HepG2 (cell line): Measurements from ENCODE around the gene PRR15L. TPM values are rescaled to one million over a fixed set of nuclear protein-coding genes. Genes with fewer than 3 reads are reported as not detected.
A peak's percentile ranks its signal among the peaks of the same experiment; 100 is the strongest.

Source experiments
- ARID2 ChIP-seq: sonication (generic); formaldehyde crosslinking; IDR thresholded peaks from 2 replicates; pipeline ENCODE4 v1.8.1; 2022; ENCODE audit warnings: mild to moderate bottlenecking, missing genetic modification reagents, borderline replicate concordance
- FOXO4 ChIP-seq: sonication (generic); formaldehyde crosslinking; conservative IDR thresholded peaks from 2 replicates; pipeline ENCODE4 v1.8.1; 2023; ENCODE audit warnings: missing genetic modification reagents
- HMGA1 ChIP-seq: sonication (generic); formaldehyde crosslinking; conservative IDR thresholded peaks from 2 replicates; pipeline ENCODE4 v1.4.0; 2020; ENCODE audit warnings: missing genetic modification reagents
- MATR3 ChIP-seq: sonication (generic); formaldehyde crosslinking; IDR thresholded peaks from 2 replicates; pipeline ENCODE4 v1.4.0; 2020; ENCODE audit warnings: missing genetic modification reagents
- MEF2D ChIP-seq: sonication (generic); formaldehyde crosslinking; IDR thresholded peaks from 2 replicates; pipeline ENCODE4 v1.5.1; 2020; ENCODE audit warnings: mild to moderate bottlenecking, missing genetic modification reagents
- PREB ChIP-seq: sonication (generic); formaldehyde crosslinking; IDR thresholded peaks from 2 replicates; pipeline ENCODE4 v1.4.0; 2020; ENCODE audit warnings: missing genetic modification reagents
- SIX4 ChIP-seq: sonication (generic); formaldehyde crosslinking; IDR thresholded peaks from 2 replicates; pipeline ENCODE4 v1.4.0; 2020; ENCODE audit warnings: missing genetic modification reagents
- SP5 ChIP-seq: IDR thresholded peaks from 2 replicates; pipeline ENCODE4 v1.6.1; 2016; ENCODE audit warnings: low read depth, borderline replicate concordance
- SRSF9 ChIP-seq: fragments of 200-400 bp; formaldehyde crosslinking; IDR thresholded peaks from 2 replicates; pipeline ENCODE4 v1.6.1; 2018; ENCODE audit warnings: borderline replicate concordance, mild to moderate bottlenecking, low read depth, low read length; ENCODE audit not compliant: insufficient read depth, poor library complexity, severe bottlenecking
- STAG1 ChIP-seq: sonication (generic); formaldehyde crosslinking; IDR thresholded peaks from 2 replicates; pipeline ENCODE4 v1.4.0; 2020; ENCODE audit warnings: missing genetic modification reagents
- TBL1XR1 ChIP-seq: fragments of 150-350 bp; IDR thresholded peaks from 2 replicates; pipeline ENCODE4 v1.6.1; 2014; ENCODE audit warnings: borderline replicate concordance, low read length; ENCODE audit not compliant: partially characterized antibody
- THAP11 ChIP-seq: IDR thresholded peaks from 2 replicates; pipeline ENCODE4 v1.6.1; 2016; ENCODE audit warnings: missing biosample characterization, missing genetic modification reagents
- ZBTB4 ChIP-seq: sonication (generic); formaldehyde crosslinking; IDR thresholded peaks from 2 replicates; pipeline ENCODE4 v1.4.0; 2020; ENCODE audit warnings: missing genetic modification reagents, mild to moderate bottlenecking, borderline replicate concordance
- ZFP62 ChIP-seq: sonication (generic); formaldehyde crosslinking; IDR thresholded peaks from 2 replicates; pipeline ENCODE4 v1.4.0; 2020; ENCODE audit warnings: missing genetic modification reagents
- ZNF326 ChIP-seq: sonication (generic); formaldehyde crosslinking; IDR thresholded peaks from 2 replicates; pipeline ENCODE4 v1.4.0; 2020; ENCODE audit warnings: missing genetic modification reagents, borderline replicate concordance
- ZNF792 ChIP-seq: IDR thresholded peaks from 2 replicates; pipeline ENCODE4 v1.6.1; 2016
- polyA plus RNA-seq, 8 experiments: library from polyadenylated mRNA; depleted of rRNA in 3 of 8; stranded (reverse) in 7 of 8; unstranded in 1 of 8; fragments of >200 nt; fragmentation: Illumina TruSeq in 4 of 8; extraction: Trizol in 4 of 8; gene quantifications; 2 replicates each; pipeline versions ENCODE4 v1.2.1 to v1.2.3, GENCODE V29; 2011 to 2016; ENCODE audit warnings: low read depth in 4 of 8, missing spikeins in 1 of 8, mixed read lengths in 1 of 8; ENCODE audit not compliant: insufficient read depth in 1 of 8
- total RNA-seq, 5 experiments: library from RNA; depleted of rRNA; stranded (reverse); fragments of >200 nt; fragmentation: Illumina TruSeq; extraction: Trizol; gene quantifications; 2 replicates each; pipeline ENCODE4 v1.2.3, GENCODE V29; 2016; ENCODE audit warnings: low read depth in 1 of 5
- TF ChIP-seq, protein P1 (sequence below): sonication (generic); formaldehyde crosslinking; IDR thresholded peaks from 2 replicates; pipeline ENCODE4 v1.4.0; 2020; ENCODE audit warnings: missing genetic modification reagents; ENCODE audit errors: not compliant biosample characterization
- TF ChIP-seq, protein P2 (sequence below): sonication (generic); formaldehyde crosslinking; IDR thresholded peaks from 2 replicates; pipeline ENCODE4 v1.4.0; 2020; ENCODE audit warnings: mild to moderate bottlenecking, missing genetic modification reagents

The PRR15L gene
- total and polyA plus RNA-seq, 2 of the 13 experiments (the other 11 are each of a cell fraction or from before 2014, with no cell fraction given) = 0.44 to 2.0 TPM

- TF ChIP-seq FOXO4 (CRISPR knock-in tag) (no peak), SIX4 (CRISPR knock-in tag) (0 out of 2 replicates have a peak, but pooled peaks have one; percentile 34), TBL1XR1 (no peak), HMGA1 (CRISPR knock-in tag) (no peak), ZFP62 (CRISPR knock-in tag) (no peak), PREB (CRISPR knock-in tag) (no peak), SRSF9 (no peak), ZBTB4 (CRISPR knock-in tag) (no peak), THAP11 (peak; percentile 45; the same call in 1 of the 2 replicates), SP5 (no peak; the same call in 1 of the 2 replicates), ARID2 (CRISPR knock-in tag) (no peak), STAG1 (no peak), ZNF792 (peak; percentile 87; the same call in 1 of the 2 replicates), MATR3 (no peak), ZNF326 (CRISPR knock-in tag) (no peak), MEF2D (CRISPR knock-in tag) (peak; percentile 94)
- TF ChIP-seq, protein P1, sequence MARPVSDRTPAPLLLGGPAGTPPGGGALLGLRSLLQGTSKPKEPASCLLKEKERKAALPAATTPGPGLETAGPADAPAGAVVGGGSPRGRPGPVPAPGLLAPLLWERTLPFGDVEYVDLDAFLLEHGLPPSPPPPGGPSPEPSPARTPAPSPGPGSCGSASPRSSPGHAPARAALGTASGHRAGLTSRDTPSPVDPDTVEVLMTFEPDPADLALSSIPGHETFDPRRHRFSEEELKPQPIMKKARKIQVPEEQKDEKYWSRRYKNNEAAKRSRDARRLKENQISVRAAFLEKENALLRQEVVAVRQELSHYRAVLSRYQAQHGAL = no peak
- TF ChIP-seq, protein P2, sequence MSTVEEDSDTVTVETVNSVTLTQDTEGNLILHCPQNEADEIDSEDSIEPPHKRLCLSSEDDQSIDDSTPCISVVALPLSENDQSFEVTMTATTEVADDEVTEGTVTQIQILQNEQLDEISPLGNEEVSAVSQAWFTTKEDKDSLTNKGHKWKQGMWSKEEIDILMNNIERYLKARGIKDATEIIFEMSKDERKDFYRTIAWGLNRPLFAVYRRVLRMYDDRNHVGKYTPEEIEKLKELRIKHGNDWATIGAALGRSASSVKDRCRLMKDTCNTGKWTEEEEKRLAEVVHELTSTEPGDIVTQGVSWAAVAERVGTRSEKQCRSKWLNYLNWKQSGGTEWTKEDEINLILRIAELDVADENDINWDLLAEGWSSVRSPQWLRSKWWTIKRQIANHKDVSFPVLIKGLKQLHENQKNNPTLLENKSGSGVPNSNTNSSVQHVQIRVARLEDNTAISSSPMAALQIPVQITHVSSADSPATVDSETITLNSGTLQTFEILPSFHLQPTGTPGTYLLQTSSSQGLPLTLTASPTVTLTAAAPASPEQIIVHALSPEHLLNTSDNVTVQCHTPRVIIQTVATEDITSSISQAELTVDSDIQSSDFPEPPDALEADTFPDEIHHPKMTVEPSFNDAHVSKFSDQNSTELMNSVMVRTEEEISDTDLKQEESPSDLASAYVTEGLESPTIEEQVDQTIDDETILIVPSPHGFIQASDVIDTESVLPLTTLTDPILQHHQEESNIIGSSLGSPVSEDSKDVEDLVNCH (CRISPR knock-in tag) = no peak
These were observed 5.3 kb downstream of the PRR15L start (continued) for GRCh38 chr17:47952171-47953021.
